NCI-H1092 treated with DMSO at 0.1 percent for 48 hours (cell line): Measurements from ENCODE around the gene TRABD.
A peak's percentile ranks its signal among the peaks of the same experiment; 100 is the strongest.
"Not testable (repeated sequence)": the region's sequence is repeated elsewhere in the genome, so short reads cannot be mapped to it uniquely, and the experiment has no call there.

Experiments
- DNase-seq: peaks from one replicate; lab custom pipeline; 2025; lab: John Stamatoyannopoulos, UW

Gene TRABD, protein sequence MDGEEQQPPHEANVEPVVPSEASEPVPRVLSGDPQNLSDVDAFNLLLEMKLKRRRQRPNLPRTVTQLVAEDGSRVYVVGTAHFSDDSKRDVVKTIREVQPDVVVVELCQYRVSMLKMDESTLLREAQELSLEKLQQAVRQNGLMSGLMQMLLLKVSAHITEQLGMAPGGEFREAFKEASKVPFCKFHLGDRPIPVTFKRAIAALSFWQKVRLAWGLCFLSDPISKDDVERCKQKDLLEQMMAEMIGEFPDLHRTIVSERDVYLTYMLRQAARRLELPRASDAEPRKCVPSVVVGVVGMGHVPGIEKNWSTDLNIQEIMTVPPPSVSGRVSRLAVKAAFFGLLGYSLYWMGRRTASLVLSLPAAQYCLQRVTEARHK

DNA sequence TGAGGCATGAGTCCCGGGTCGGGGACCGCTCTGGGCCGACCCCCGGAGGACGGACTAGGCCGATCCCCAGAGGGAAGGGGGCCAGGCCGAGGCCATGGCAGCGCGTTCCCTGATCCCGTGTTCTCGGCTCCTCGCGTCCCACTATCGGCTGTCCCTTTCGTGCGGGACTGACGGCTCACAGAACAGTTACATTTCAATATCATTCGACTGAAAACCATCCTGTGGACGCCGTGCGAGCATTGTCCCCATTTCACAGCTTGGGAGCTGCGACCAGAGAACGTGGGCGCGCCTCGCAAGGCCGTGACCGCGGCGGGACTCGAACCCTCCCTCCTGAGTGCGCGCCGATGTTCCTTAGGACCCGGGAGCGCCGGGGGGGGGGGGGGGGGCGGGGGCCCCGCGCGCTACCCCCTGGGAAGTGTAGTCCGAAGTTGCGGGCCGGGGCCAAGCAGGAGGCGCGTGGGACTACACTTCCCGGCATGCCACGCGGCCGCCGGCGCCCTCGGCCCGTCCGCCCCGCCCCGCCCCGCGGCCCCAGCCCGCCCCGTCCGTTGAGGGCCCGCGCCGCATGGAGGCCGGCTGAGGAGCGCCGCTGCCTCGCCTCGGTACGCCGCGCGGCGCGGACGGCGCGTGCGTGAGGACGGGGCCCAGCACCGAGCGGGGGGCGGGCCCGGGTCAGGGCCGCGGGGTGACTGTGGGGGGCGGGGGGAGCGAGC lies at the start of gene TRABD:
Gene TRABD, plus strand, starts transcription at position 539 of the 713 bp plus-strand sequence. CDS start 7,148 bp downstream, outside the sequence.
- peak; percentile 20 for DNase-seq

DNA sequence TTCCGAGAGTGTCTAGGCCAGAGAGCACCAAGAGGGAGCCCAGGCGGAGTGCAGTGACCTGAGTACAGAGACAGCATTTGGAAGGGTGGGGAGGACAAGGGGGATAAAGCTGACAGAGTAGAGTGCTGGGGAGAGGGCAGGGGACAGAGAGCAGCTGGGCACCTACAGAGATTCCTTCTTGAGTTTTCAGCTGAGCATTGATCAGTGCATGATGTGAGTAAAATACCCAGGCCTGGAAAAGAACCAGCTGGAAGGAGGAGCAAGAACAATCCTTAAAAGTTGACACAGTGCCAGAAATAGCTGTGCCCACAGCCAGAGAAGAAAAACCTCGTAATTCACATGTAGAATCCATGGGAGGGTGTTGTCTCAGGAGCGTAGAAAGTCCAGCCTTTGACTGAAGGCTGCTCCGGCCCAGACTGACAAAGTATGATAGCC lies 49.1 kb upstream of the TRABD start:
- DNase-seq: peak; percentile 1

DNA sequence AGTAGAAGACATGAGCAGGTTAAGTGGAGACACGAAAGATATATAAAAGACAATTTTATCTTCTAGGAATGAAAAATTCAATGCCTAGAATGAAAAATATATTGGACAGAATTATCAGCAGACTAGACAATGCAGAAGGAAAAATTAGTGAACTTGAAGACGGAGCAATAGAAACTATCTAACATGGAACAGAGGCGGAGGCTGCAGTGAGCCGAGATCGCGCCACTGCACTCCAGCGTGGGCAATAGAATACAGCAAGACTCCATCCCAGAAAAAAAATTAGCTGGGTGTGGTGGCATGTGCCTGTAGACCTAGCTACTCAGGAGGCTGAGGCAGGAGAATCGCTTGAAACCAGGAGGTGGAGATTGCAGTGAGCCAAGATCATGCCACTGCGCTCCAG lies 48.4 kb upstream of the TRABD start:
- not testable (repeated sequence) for DNase-seq

DNA sequence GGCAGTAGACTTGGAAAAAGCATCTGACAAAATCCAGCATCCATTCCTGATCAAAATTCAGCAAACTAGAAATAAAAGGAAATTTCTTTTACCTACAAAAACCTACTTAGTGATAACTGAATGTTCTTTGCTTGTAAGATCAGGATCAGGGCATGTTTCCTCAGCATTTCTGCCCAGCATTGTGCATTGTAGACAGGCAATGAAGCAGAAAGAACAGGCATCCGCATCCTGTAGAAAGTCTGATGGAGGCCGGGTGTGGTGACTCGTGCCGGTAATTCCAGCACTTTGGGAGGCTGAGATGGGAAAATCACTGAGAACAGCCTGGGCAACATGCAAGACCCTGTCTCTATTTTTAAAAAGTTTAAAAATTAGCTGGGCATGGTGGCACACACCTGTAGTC lies 47.7 kb upstream of the TRABD start:
- DNase-seq: no peak

DNA sequence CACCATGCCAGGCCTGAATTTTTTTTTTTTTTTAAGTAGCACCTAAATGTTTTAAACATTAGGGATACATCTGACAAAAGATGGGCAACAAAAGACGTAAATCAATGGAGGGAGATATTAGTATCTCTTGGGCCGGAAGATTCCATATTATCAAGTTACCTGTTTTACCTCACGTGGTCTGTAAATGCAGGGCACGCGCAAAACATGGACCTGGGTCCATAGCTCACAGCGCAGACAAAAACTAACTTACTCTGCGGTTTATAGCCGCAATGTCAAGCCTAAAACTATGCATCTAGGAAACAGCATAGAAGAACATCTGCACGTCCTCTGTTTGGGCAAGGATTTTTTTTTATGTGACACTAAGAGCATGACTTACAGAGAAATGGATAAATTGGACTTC lies 46.7 kb upstream of the TRABD start:
- no peak for DNase-seq

DNA sequence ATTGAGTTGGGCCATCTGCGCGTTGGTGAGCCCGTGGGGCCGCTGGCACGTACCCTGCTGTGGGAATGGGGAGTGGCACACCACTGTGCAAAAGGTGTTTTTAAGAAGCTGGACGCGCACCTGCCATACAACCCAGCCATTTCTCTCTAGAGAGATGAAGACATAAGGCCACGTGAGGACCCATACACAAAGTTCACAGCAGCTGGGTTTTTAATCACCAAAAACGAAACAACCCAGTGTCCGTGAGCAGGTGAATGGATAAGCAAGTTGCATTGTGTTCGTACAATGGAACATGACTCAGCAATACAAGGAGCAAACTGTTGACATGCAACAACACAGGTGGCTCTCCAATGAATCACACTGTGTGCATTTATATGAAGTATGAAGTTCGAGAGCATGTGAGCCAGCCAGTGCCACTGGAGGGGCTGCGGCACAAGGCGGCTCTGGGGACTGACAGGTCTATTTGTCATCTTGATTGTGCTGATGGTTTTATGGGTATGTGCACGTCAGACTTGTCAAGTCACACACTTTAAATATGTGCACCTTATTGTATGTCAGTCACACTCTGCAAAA lies 45.8 kb upstream of the TRABD start:
- peak; percentile 22 for DNase-seq

DNA sequence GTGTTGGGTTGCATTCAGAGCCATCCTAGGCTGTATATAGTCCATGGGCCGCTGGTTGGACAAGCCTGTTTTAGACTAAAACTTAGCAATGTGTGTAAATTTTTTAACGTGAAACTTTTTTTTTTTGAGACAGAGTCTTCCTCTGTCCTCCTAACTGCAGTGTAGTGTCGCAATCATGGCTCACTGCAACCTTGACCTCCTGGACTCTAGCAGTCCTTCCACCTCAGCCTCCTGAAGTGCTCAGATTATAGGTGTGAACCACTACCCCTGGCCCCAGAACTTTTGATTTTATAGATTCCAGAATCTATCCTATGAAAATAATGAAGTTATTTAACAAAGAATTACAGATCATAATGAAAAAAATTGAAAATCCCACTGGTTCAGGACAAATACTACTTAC lies 45.1 kb upstream of the TRABD start:
- DNase-seq: no peak

DNA sequence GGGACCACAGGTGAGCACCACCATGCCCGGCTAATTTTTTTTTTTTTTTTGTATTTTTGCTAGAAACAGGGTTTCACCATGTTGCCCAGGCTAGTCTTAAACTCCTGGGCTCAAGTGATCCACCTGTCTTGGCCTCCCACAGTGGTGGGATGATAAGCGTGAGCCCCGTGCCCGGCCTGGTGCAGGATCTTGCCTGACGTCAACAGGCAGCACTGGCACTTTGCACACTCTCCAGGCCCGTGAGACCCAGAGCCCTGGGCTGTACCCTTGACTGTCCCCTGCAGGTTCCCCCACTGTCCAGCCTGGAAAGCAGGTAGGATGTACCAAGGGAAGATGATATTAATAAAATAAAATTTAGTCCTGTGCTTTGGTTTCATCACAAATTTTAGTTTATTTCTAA lies 44.3 kb upstream of the TRABD start:
- no peak for DNase-seq

DNA sequence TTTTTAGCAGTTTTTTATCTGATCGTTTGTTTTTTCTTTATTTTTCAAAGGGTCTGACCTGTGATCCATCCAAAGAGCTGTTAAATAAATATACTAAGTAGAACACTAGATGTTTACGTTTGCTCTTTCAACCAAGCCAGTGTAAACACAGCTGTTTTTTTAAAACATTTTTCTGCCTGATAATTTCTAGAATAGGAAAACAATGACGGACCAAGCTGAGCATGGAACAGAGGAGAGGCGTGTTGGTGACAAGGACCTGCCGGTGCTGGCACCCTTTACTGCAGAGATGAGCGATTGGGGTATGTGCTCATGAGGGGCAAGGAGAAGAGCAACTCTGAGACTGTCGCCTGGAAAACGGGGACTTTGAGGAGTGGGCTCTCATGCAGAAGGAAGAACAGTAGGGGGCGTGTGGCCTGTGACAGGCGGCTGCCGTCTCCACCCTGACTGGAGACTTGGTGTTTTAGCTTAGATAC lies 43.8 kb upstream of the TRABD start:
- peak; percentile 2 for DNase-seq

DNA sequence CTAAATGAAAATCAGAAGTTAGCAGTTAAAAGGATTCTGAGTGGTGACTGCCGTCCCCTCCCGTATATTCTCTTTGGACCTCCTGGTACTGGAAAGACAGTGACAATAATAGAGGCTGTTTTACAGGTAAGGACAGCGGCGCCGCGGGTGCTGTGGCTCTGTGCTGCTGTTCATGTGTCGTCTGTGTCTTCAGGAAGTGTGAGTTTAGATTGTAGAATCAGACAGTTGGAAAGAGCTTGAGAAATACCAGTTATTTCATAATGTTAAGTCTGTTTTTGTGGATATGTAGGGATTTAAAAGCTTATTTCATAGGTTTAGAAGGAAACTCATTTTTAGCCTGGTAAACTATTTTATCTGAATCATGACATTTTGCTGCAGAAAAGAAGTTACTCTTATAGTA lies 42.6 kb upstream of the TRABD start:
- no peak for DNase-seq

DNA sequence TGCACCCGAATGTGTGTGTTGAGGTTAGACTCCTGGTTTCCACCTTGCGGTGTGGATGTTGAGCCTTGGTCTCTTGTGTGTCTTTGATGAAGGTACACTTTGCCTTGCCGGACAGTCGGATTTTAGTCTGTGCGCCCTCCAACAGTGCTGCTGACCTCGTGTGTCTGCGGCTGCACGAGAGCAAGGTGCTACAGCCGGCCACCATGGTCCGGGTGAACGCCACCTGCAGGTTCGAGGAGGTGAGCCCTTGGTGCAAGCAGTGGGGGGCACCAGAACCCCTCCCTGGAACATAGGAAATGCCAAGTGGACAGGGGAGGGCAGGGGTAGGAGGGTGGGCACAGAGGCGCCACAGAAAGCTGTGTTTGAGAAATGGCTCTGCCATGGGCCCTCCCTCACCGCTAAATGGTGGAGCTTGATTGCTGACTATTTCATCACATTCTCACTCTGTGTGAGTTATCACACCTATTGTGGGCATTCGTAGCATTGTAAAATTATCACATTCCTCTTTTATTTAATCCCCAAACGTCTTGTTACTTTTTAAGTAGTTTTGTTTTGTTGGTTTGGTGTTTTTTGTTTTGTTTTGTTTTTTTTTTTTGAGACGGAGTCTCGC lies 41.6 kb upstream of the TRABD start:
- DNase-seq: no peak

DNA sequence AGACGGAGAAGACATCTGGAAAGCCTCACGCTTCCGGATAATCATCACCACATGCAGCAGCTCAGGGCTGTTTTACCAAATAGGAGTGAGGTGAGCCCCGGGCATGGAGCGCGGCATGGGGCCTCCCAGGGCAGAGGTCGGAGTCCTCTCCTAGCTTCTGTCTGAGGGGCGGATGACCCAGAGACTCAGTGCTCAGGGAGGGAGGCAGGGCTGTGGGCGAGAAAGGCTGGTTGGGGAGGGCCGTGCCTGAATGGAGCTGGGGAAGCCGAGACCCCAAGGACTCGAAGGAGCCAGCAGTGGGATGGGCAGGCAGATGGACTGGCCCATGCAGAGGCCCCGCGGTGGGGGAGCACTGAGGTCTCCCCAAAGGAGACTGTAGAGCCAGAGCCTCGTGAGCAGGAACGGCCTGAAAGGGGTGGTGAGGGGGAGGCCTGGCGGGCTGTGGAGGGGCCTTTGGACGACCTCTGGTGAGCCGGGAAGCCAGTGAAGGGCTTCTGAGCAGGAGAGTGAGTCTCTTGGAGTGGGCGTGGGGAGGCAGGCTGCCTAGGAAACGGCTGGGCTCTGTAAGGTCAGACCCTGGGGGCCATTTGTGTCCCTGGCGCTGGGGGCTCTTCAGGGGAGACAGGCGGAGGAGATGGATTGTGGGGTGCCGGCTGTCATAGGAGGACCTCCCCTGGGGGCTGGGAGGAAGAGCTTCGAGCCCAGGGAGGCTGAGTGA lies 39.8 kb upstream of the TRABD start:
- no peak for DNase-seq

DNA sequence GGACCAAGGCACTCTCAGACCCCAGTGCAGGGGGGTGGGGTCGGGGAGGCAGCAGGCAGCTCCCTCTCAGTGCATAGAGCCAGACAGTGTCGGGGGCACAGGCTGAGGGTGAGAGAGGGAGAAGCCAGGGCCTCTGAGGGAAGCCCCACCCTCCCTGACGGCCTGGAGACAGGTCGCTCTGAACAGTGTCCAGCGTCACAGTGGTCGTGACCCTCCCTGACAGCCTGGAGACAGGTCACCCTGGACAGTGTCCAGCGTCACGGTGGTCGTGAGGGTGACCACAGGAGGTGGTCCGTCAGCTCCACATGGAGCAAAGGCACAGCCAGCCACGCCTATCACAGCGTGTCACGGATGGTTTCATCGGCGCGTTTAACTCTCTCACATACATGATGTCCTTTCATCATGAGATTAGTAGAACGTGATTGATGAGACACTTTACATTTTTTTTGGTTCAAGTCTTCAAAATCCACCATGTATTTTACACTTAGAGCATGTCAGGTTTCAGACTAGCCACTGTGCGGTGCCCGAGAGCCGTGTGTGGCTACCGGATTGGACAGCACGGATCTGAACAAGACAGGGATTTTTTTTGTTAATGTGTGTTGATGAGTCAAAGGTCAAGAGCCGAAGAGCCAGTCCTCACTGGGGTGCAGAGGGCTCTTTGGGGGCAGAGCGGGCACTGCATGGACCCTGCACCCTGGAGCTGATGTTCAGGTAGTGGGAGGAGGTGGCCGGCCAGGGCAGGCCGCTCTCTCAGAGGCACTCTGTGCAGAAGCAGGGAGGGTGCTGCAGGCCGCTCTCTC lies 39.1 kb upstream of the TRABD start:
- peak; percentile 5 for DNase-seq

DNA sequence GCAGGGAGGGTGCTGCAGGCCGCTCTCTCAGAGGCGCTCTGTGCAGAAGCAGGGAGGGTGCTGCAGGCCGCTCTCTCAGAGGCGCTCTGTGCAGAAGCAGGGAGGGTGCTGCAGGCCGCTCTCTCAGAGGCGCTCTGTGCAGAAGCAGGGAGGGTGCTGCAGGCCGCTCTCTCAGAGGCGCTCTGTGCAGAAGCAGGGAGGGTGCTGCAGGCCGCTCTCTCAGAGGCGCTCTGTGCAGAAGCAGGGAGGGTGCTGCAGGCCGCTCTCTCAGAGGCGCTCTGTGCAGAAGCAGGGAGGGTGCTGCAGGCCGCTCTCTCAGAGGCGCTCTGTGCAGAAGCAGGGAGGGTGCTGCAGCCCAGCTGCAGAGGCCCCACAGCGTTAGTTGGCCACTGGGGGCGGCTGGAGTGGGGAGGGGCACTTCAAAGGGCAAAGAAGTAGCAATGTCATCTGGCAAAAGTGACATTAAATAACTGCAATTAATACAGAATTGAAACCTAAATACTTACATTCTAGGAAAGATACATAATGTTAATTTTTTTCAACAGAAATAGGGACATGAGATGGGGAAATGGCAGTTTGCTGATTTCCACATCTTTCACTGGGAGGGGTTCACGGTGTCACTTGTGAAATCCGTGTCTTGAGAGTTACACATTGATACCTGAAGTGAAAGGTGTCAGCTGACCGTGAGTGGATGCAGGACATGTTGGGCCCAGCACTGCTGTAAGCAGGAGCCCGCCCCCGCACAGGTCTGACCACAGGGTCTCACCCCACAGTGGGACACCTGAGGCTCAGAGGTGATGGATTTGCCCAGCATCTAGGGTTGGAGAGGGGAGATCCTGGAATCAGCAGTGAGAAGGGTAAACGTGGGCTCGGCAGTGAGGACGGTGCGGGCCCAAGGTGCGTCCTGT lies 38.2 kb upstream of the TRABD start:
- not testable (repeated sequence) for DNase-seq

DNA sequence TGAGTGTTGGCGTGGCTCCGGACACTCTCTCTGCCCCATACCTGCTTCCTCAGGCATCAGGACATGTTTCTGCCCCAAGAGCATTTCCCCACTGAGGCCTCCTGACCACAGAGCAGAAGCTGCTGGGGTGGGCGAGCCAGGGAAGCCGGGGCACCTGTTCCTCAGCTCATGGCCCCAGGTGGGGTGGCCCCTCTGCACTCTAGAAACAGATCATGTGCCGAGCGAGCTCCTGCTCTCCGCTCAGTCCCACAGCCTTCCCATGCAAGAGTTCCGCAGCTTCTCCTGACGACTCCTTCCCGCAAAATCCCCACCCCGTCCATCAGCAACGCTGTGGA lies 37.6 kb upstream of the TRABD start:
- no peak for DNase-seq

DNA sequence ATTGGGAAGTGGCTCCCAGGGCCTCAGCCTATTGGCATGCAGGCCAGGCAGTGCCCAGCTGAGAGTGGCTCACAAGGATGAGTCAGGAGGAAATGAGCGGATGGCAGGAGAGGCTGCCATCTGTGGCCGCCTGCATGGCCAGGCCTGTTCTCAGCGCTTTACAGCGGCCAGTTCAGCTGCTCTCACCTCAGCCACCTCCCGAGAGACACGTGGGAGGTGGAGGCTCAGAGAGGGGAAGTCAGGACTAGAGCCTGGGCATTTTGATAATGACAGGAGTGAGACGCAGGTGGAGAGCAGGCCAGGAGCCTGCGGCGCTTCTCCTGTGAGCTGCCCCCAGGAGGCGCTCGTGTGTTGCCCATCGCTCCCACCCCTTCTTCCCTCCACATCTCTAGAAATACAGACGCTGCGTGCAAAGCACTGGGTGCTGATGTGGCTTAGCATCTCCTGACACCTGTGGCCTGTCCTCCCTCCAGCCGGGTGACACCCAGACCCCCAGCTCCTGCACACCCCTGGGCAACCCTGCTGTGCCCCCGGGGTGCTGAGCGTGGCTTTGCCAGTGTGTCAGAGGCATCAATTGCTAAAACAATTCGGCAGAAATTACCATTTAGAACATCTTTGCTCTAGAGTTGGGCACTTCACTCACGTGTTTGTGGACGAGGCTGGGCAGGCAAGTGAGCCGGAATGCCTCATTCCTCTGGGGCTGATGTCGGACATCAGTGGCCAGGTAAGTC lies 36.6 kb upstream of the TRABD start:
- peak; percentile 13 for DNase-seq

DNA sequence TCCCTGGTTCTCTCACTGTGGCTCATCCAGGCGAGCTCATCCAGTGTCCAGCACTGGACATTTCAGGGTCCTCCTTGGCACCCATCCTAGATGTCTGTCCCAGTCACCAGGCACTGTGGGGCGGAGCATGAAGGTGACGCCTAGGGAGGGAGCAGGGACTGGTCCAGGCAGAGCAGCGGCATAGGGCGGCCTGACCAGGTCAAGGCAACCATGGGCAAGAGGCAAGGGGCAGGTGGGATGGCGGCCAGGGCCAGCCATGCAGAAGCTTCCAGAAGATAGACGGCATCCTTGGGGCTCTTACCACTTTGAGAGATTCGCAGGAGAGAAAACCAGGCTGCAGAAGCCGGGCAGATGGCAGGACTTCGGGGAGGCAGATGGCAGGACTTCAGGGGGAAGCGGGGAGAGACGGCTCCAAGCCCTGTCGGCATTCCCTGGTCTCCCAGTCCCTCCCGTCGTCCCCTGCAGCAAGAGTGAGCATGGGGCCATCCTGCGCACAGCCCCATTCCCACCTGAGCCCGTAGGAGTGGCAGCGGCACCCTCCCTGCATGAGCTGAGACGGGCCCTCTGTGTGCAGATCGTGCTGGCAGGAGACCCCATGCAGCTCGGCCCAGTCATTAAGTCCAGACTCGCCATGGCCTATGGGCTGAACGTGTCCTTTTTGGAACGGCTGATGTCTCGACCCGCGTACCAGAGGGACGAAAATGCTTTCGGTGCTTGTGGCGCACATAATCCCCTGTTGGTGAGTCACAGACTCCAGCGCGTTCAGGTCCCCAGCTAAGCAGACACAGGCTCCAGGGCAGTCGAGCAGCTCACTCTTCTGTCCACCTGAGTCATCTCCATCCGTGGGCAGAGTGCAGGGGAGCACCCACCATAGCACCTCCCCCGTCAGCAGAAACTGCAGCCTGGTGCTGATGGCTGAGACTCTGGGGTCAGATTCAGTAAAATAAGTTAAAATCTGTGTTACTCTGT lies 35.3 kb upstream of the TRABD start:
- DNase-seq: no peak
